ENCODE data around the gene BRMS1L. TPM values are rescaled to one million over a fixed set of nuclear protein-coding genes. Genes with fewer than 3 reads are reported as not detected.
"Not testable (repeated sequence)": the region's sequence is repeated elsewhere in the genome, so short reads cannot be mapped to it uniquely, and the experiment has no call there.

BRMS1L gene
- total RNA-seq, 1 experiment from 2014 or later, result 4.8 TPM

GRCh38 chr14:35829449-35829848 lies 3.3 kb downstream of the BRMS1L start:
- POLR2A ChIA-PET (ENCODE audit: unreplicated experiment), result no interaction called here
- CTCF ChIA-PET, result no interaction called here
- Histone ChIP-seq H3F3A (ENCODE audit: low read length, unreplicated experiment) (no peaks in the 10 kb centered on the region), H3K36me3 (ENCODE audit: low read depth, low read length) (peaks cover 10% of the 10 kb centered on the region; the same call in 1 of the 2 replicates), H2AFZ (ENCODE audit: low read length) (no peak overlapping the region), H3K9ac (ENCODE audit: low read length) (no peak overlapping the region), H3K27ac (ENCODE audit: low read length) (no peak overlapping the region), H3K79me2 (ENCODE audit: low read length) (peaks cover 30% of the 10 kb centered on the region), H3K4me1 (ENCODE audit: insufficient read depth, low read length) (peaks cover 7% of the 10 kb centered on the region; the same call in 1 of the 2 replicates), H3K4me3 (ENCODE audit: low read length) (no peak overlapping the region), H3K9me2 (replicated peaks; ENCODE audit: low read length) (no peaks in the 10 kb centered on the region), H3K9me3 (ENCODE audit: low read length) (no peaks in the 10 kb centered on the region), H3K27me3 (ENCODE audit: low read length) (no peaks in the 10 kb centered on the region), H4K20me1 (ENCODE audit: low read length) (peaks cover 10% of the 10 kb centered on the region; the same call in 1 of the 2 replicates), H3K4me2 (ENCODE audit: low read length) (no peak overlapping the region)
- TF ChIP-seq EZH2phosphoT487 (IDR thresholded peaks at IDR 0.05; ENCODE audit: borderline replicate concordance, low read length) (no peak), CTCF (conservative IDR thresholded peaks at IDR 0.05; ENCODE audit: low read depth, low read length) (no peak), EZH2 (IDR thresholded peaks at IDR 0.05; ENCODE audit: low read length, unreplicated experiment) (no peak)
- BruUV-seq (replicated peaks), result no TSS peak
- no peak for ATAC-seq
- peak; percentile 37 for DNase-seq
- intact Hi-C loops (cut with micrococcal nuclease), result loop anchor here (5.0 kb wide), 2 partner anchors 123 to 238 kb away; no protein-coding TSS in a partner anchor

GRCh38 chr14:35835208-35835982 lies 9.3 kb downstream of the BRMS1L start:
- Histone ChIP-seq H3K27ac (ENCODE audit: low read length) (no peak overlapping the region), H3K9me2 (replicated peaks; ENCODE audit: low read length) (no peaks in the 10 kb centered on the region), H3K27me3 (ENCODE audit: low read length) (no peaks in the 10 kb centered on the region), H3K4me3 (ENCODE audit: low read length) (no peak overlapping the region), H3K36me3 (ENCODE audit: low read depth, low read length) (peaks cover 20% of the 10 kb centered on the region), H3K9ac (ENCODE audit: low read length) (no peak overlapping the region), H3K4me2 (ENCODE audit: low read length) (no peak overlapping the region), H2AFZ (ENCODE audit: low read length) (no peak overlapping the region), H3K79me2 (ENCODE audit: low read length) (0 out of 2 replicates have a peak, but pooled peaks cover 5% of the 10 kb centered on the region), H3F3A (ENCODE audit: low read length, unreplicated experiment) (no peaks in the 10 kb centered on the region), H3K9me3 (ENCODE audit: low read length) (no peaks in the 10 kb centered on the region), H3K4me1 (ENCODE audit: insufficient read depth, low read length) (no peaks in the 10 kb centered on the region), H4K20me1 (ENCODE audit: low read length) (0 out of 2 replicates have a peak, but pooled peaks cover 3% of the 10 kb centered on the region)
- CTCF ChIA-PET, result no interaction called here
- POLR2A ChIA-PET (ENCODE audit: unreplicated experiment), result no interaction called here
- DNase-seq, result no peak
- ATAC-seq, result no peak
- intact Hi-C loops (cut with micrococcal nuclease), result no loop called here
- BruUV-seq (replicated peaks), result no TSS peak
- TF ChIP-seq EZH2 (IDR thresholded peaks at IDR 0.05; ENCODE audit: low read length, unreplicated experiment) (no peak), EZH2phosphoT487 (IDR thresholded peaks at IDR 0.05; ENCODE audit: borderline replicate concordance, low read length) (no peak), CTCF (conservative IDR thresholded peaks at IDR 0.05; ENCODE audit: low read depth, low read length) (no peak)

- ATAC-seq; POLR2A ChIA-PET (ENCODE audit: unreplicated experiment); BruUV-seq (replicated peaks); DNase-seq; H3K4me2 ChIP-seq (ENCODE audit: low read length); H3K9me2 ChIP-seq (replicated peaks; ENCODE audit: low read length); H3K4me1 ChIP-seq (ENCODE audit: insufficient read depth, low read length); CTCF ChIA-PET; H3F3A ChIP-seq (ENCODE audit: low read length, unreplicated experiment); H3K9me3 ChIP-seq (ENCODE audit: low read length); intact Hi-C loops (cut with micrococcal nuclease); H4K20me1 ChIP-seq (ENCODE audit: low read length); H3K4me3 ChIP-seq (ENCODE audit: low read length); H3K27me3 ChIP-seq (ENCODE audit: low read length); H3K27ac ChIP-seq (ENCODE audit: low read length); H3K9ac ChIP-seq (ENCODE audit: low read length); H3K79me2 ChIP-seq (ENCODE audit: low read length); H2AFZ ChIP-seq (ENCODE audit: low read length): not testable (repeated sequence)
- peaks cover 18% of the 10 kb centered on the region; the same call in 1 of the 2 replicates for H3K36me3 ChIP-seq (ENCODE audit: low read depth, low read length)
Measured at GRCh38 chr14:35841704-35842103, 15.6 kb downstream of the BRMS1L start.

DNA sequence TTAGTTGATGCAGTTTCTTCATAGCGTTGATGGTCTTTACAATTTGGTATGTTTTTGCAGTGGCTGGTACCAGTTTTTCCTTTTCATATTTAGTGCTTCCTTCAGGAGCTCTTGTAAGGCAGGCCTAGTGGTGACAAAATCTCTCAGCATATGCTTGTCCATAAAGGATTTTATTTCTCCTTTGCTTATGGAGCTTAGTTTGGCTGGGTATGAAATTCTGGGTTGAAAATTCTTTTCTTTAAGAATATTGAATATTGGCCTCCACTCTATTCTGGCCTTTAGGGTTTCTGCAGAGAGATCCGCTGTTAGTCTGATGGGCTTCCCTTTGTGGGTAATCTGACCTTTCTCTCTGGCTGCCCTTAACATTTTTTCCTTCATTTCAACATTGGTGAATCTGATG lies 16.1 kb downstream of the BRMS1L start:
- CTCF ChIA-PET; H3K4me2 ChIP-seq (ENCODE audit: low read length); H3K4me1 ChIP-seq (ENCODE audit: insufficient read depth, low read length); H3K27ac ChIP-seq (ENCODE audit: low read length); DNase-seq; BruUV-seq (replicated peaks); H3K4me3 ChIP-seq (ENCODE audit: low read length); H3K27me3 ChIP-seq (ENCODE audit: low read length); POLR2A ChIA-PET (ENCODE audit: unreplicated experiment); ATAC-seq; H3K9me3 ChIP-seq (ENCODE audit: low read length); H3K79me2 ChIP-seq (ENCODE audit: low read length); H2AFZ ChIP-seq (ENCODE audit: low read length); H4K20me1 ChIP-seq (ENCODE audit: low read length); H3F3A ChIP-seq (ENCODE audit: low read length, unreplicated experiment); H3K9me2 ChIP-seq (replicated peaks; ENCODE audit: low read length); H3K9ac ChIP-seq (ENCODE audit: low read length); intact Hi-C loops (cut with micrococcal nuclease): not testable (repeated sequence)
- peaks cover 16% of the 10 kb centered on the region; the same call in 1 of the 2 replicates for H3K36me3 ChIP-seq (ENCODE audit: low read depth, low read length)

Data from PC-3 (cell line).